RPMI8226 (cell line): ENCODE measurements around the gene NPRL2.

ENCODE experiments used
- DNase-seq: peaks from one replicate; pipeline ENCODE4 v3.0.0-alpha.2; 2015

NPRL2 gene

DNA sequence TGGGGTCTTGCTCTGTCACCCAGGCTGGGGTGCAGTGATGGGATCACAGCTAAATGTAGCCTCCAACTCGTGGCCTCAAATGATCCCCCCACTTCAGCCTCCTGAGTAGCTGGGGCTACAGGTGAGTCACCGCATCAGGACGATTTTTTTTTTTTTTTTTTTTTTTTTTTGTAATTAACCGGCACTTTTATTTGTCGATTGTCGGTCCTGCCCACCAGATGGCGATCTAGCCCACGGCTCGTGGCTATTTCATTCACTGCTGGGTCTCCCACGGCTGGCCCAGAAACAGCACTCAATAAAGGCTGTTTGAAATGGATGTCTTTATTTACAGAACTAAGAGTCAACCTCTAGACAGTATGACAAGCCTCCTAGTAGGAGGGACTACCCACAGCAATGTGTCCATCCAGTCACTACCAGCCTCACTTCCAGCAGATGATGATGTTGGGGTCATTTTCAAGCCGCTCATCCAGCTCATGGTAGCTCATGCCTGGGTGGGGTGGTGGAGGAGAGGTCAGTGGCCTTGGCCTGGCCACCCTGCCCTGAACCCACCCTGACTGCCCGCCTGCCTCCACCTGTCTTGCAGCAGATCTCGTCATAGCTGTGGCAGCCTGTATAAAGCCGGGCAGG is 3.3 kb downstream of the NPRL2 start:
- DNase-seq, result peak; percentile 79

DNA sequence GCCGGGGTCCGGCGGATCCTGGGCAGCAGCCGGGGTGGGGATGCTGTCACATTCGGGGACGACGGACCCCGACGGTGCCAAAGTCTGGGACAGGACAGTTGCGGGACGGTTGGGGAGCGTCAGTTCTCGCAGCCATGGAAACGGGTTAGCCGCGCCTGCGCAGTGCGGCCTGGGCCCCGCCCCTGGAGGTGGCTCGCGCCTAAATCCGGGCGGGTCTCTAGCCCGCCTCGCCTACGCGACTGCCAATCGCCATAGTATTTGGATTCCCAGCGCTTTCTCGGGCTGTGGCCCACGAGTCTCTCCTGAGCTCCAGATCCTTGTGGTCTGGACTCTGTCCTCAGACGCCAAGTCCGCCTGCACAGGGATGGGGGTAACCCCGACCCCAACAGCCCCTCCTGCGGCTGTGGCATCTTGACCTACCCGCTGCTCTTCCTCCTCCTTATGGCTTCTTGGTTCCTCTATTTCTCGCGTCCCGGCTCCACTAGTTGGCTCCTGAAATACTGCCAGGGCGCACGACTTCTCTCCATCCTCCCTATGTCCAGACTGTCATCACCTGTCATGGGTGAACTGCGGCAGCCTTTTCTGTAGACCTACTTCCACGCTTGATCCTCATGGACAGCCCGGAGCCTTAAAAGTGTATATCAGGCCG is 4.9 kb downstream of the NPRL2 start, which contains the start of gene ZMYND10:
Gene ZMYND10 (minus strand): TSS at position 147 of the 649 bp plus-strand sequence. CDS start 153 bp downstream, outside the sequence.
- peak; percentile 68 for DNase-seq

DNA sequence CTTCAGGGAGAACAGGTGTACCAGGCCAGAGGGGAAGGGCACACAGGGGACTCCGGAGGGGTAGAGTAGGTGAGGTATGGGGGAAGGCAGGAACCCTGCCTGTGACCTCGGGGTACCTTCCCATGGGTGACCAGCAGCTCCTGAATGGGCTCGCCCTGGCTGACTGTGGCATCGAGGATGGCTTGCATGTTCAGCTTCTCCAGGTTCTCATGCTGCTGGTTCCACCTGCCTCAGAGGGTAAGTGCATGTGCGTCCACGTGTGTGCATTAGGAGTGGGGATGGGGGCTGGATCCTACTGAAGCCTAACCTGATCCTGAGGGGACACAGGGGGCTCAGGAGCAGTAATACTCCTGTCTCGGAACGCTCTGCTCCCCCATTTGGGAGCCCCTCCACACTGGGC is 5.6 kb downstream of the NPRL2 start:
- no peak for DNase-seq

DNA sequence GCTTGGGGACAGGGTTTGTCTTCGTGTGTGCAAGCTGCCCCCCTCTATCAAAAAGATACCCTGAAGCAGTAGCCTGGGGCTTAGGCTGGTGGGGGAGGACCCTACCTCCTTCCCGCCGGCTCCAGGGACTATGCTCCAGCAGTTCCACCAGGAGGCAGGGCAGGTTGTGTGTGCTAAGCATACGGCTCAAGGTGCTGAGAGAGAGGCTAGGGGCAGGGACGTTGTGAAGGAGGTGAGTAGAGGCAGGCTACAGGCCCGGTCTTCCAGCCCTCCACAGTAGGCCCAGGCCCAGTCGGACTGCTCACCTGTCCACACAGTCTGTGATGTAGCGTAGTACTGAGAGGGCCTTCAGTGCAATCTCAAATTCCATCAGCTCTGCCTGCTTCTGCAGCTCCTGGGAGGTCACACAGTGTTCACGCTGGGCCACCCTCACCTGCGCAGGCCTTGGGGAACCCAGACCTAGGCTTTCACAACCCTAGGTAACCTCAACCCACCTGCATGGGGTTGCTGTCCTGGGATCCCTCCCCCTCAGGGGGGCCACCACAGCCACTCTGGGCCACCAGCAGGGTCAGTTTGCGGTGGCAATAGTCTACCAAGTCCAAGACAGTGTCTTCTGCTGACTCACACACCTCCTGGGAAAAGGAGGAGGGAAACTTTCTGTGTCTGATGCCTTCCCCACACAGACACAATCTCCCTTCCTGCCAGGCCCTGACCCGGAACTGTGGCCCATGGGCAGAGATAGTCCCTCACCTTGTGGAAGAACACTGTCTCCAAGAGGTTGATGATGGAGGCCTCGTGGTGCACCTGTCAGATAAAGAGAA is 7.6 kb downstream of the NPRL2 start:
- DNase-seq, result no peak

DNA sequence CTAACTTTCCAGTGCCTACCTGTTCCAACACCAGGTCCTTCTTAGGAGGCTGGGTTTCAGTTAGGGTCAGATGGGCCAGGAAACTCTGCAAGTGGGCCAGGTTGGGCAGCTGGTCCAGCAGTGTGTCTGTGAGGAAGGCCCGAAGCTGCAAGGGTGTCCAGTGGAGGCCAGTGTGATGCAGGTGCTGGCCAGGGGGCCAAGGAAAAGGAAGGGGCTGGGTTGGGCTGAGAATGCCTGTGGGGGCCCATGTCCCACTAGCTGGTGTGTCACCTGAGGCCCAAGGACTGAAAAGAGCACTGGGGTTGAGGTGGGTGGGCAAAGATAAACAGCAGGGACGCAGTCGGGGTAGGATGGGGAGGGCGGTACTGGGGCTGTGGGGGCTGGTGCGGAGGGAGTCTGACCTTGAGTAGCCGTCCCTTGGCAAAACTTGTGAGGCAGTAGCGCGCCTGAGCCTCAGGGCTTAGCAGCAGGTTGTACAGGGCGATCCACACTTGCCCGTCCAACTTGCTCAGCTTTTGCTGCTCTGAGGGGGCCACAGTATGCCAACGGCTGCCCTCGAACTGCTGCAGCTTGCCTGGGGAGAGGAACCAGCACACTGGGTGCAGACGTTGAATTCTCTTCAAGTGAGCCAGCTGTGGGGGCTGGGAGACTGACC is 8.5 kb downstream of the NPRL2 start:
- no peak for DNase-seq

DNA sequence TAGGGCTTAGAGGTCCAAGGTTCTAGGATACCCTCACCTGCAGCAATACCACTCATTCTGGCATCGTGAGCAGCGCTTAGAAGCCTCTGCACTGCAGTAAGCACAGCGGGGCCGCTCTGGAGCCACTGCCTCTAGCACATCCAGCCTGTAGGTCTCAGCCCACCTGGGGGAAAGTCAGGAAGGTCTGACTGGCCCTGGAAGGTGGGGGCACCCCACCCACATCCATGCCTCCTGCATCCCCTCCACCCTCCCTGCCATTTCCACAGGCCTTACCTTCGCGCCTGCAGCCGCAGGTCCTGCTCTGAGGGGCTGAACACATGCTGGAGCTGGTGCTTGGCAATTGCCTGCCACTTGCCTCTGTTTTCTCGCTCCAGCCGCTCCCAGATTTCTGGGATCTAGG is 9.0 kb downstream of the NPRL2 start:
- DNase-seq, result no peak

DNA sequence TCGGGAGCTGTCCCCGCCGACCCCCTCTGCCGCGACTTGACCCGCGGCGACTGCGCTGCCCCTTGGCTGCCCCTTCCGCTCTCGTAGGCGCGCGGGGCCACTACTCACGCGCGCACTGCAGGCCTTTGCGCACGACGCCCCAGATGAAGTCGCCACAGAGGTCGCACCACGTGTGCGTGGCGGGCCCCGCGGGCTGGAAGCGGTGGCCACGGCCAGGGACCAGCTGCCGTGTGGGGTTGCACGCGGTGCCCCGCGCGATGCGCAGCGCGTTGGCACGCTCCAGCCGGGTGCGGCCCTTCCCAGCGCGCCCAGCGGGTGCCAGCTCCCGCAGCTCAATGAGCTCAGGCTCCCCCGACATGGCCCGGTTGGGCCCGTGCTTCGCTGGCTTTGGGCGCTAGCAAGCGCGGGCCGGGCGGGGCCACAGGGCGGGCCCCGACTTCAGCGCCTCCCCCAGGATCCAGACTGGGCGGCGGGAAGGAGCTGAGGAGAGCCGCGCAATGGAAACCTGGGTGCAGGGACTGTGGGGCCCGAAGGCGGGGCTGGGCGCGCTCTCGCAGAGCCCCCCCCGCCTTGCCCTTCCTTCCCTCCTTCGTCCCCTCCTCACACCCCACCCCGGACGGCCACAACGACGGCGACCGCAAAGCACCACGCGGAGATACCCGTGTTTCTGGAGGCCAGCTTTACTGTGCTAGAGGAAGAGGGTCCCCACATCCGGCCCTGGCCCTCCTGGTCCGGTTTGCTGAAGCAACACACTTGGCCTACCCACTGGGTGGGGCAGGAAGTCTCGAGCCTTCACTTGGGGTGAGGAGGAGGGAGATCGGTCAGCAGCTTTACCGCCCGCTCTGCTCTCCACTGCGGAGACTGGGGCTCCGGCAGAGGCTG is 9.9 kb downstream of the NPRL2 start, which contains the start of gene RASSF1:
Gene RASSF1 (minus strand): TSS at position 389 of the 882 bp plus-strand sequence. CDS start 31 bp downstream, at position 358.
- peak; percentile 78 for DNase-seq

DNA sequence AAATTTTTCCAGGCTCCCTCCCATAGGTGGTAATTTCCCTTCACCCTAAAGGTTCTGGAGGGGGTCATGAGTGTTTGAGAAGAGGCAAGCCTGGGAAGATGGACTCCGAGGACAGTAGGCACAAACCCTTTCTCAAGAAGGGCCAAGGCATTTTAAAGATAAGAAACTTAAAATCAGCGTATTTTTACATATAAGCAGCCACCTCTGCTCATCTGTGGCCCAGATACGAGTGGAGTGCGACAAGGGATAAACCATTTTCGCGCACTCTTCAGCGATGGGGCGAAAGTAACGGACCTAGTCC is 10.5 kb downstream of the NPRL2 start:
- DNase-seq, result no peak

DNA sequence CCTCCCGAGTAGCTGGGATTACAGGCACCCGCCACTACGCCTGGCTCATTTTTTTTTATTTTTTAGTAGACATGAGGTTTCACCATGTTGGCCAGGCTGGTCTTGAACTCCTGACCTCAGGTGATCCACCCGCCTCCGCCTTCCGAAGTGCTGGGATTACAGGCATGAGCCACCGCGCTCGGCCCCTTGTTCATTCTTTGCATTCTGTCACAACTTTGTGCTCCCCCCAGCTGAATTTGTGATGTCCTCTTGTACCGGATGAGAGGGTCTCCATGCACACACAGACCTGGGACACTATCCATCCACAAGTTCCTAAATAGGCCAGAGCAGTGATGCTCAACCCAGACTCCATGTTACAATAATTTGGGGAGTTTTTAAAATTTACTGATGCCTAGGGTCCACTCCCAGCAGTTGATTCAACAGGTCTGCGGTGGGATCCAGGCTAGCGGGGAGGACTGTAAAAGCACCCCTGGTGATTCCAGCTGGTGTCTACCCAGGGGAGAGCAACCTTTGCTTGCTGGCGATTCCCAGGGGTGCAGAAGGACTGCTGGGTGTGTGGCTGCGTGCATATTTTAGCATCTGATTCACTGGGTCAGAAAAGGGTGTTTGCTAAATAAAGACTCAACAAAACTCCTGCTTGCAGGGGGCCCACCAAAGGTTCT is 11.0 kb downstream of the NPRL2 start:
- DNase-seq, result peak; percentile 32

DNA sequence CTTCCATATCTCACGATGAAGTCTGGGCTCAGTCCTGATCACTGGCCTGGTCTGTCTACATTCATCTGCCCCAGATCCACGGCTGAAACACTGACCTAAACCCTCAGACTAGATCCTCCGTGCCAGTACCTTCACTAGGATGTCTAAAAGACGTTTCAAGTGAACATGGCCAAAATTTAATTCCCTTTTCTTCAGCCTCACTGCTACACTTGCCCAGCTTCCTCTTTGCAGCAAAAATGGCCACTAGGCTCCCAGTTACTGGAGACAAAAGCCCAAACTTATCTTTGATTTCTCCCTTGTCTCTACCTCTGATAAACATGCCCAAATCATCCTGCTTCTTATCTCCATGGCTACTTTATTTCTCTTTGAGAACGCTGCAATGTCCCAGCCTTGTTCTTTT is 11.6 kb downstream of the NPRL2 start:
- peak; percentile 40 for DNase-seq

DNA sequence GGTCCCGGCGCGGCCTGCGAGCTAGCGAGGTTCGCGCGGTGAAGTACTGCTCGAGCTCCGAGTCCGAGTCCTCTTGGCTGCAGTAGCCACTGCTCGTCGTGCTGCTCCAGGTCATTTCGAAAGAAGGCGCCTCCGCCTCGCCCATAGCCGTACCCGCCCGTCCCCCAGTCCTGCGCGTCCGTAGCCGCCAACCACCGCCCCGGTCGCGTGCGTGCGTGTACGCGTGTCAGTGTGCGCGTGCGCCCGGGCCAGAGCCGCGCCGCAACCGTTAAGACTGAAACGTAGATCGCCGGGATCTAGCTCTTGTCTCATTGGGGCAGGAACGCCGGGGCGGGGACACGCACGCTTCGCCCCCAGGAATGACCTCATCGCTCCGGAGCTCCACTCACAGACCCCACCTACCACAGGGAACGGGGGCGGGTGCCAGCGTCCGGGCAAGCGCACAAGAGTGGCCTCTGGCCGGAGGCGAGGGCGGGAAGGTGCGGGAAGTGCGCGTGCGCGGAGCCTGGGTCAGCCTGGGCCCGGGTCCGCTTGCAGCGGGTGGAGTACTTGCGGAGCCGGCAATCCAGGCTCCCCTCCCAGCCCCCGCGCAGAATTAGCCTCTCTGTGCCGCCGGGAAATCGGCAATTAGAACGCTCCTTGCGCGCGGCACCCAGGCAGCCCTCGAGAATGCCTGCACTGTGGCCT is 13.3 kb downstream of the NPRL2 start:
- DNase-seq, result peak; percentile 98

DNA sequence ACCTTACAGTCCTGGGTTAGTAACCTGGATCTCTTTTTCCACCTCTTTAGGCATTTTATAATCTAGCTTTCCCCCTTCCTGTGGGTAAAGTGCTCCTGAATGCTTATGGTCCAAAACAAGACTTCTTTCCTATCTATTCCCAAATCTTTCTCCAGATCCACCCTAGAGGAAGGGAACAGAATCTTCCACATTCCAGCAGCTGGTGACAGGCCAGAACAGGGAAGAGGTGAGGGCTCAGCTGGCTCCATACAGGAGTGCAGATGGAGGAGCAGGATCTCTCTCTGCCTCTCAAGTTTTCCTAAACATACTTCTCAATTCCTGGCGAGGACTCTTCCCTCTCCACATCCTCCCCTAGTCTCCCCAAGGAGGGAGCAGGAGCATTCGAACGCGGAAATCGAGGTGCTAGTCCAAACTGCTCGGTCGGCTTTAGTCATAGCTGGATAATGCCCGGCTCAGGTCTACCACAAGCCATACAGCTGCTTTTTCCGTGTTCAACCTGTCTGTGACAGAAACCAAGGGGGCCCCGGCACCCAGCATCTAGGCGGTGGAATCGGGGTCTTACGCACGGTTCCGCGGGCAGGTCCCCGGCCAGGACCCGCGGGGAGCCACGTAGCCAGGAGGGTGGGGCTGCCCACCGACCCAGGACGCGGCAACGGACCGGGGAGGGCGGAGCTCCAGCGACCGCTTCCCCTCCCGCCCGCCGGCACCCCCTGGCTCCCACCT is 14.0 kb downstream of the NPRL2 start:
- DNase-seq, result no peak

DNA sequence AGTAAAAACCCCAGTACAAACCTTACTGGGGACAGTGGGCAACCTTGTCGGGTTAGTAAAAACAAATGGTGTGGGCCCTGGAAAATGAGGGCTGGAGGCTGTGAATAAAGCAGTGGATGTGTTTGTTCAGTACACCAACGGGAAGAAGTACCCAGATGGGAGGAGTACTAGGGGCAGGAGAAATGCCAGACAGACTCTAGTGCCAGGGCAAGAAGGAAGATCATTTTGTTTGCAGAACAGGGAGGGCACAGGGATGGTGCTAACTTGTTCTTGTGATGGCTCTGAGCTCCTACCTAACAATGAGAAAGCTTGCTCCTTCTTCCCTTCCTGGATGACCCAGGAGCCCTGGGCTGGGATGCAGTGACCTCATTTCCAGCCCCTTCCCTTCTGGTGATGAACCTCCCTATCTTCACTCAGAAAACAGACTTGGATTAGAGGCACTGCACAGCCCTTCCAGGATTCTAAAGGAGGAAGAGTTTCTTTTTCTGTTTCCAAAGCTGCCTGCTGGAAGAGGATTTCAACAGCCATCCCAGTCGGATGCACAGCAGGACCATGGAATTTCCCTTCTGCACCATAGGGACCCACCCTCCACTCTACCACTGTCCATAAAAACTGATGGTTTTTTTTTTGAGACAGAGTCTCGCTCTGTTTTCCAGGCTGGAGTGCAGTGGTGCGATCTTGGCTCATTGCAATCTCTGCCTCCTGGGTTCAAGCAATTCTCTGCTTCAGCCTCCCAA is 16.1 kb downstream of the NPRL2 start:
- DNase-seq, result no peak

DNA sequence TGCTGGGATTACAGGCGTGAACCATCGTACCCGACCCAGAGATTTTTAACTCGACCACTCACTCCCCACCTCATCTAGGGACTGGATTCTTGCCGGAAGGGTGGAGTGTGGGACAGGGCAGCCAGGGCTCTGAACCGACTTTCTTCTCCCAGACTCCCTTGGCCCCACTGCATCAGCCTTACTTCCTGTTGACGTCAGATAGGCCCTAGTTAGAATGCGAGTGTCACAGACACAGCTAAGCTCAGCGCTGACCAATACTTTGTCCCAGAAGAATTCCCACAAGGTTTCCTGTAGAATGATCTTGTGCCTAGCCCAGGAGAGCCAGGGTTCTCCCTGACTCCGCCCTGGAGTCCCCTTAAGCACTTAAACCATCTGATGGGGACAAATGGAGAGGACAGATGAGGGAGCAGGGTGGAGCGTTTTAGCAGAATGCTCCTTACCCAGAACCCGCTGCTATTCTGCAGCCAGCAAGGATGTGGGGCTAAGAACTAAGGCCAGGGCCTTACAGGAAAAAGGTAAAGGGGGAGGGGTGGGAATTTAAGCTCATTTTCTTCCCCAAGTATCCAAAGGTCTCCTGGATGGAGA is 16.7 kb downstream of the NPRL2 start:
- DNase-seq, result no peak

DNA sequence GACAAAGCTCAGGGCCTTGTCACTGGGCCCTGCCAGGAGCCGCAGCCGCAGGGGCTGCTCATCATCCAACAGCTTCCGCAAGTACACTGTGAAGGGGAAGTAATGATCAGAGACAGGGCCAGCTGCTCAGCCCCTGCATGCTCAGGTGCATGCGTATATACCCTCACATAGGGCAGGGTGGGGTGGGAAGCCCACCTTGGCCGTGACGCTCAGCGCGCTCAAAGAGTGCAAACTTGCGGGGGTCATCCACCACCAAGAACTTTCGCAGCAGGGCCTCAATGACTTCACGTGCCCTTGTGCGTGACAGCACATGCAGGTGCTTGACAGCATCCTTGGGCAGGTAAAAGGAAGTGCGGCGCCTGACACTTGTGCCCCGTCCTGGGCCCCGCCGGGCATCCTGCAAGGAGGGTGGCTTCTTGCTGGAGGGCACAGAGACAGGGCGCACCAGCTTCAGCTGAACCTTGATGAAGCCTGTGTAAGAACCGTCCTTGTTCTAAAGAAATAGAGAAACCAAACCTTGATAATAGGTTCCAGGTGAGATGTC is 19.1 kb downstream of the NPRL2 start:
- no peak for DNase-seq

DNA sequence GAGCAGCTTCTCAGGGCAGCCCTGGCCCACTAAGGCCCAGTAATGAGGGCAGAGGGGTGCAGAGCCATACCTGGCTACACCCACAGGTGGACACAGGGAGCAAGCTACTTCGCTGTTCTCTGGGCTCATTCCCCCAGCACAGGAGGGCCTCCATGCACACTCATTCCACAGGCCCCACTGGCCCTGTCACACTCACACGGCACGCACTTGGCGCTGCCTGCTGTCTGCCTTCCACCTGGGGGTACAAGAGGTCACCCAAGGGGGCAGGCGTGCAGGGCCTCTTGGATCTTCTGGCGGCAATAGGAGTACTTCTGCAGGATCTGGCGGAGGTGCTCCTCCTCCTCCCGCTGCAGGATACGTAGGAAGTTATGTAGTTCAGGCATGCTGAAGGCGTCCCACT is 20.2 kb downstream of the NPRL2 start:
- DNase-seq, result no peak

DNA sequence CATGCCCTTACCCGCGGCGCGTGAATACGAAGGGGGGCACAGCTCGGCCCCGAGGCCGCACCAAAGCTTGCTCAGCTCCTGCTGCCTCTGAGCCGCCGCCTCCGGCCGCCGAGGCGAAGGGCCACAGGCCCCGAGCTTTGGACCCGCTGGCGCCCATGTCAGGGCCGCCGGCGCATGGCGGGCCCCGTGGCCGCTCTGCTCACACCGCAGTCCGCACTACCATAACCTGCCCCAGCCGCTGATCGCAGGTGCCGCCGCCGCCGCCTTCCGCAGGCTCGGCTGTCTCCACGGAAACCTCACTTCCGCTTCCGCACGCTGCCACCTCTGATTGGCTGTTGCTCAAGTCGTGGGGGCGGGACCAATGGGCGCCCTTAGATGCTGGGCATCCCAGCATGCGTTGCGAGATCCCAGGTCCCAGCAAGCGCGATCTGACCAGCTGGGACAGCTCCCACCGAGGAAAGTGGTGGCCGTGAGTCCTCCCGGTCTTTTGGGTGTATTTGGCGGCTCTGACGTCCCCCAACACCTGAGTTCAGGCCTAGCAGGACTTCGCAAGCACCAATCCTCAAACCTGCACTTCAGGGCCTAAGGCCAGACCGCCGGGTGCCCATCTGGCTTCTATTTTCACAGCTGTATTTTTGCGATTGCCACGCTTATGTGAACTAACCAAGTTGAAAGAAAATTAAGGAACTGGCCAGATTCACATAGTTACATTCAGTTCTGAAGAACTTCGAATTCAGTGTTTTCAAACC is 22.5 kb downstream of the NPRL2 start, which contains the start of gene TUSC2:
Gene TUSC2 (minus strand): TSS at position 281 of the 749 bp plus-strand sequence. CDS start 124 bp downstream, at position 157.
- DNase-seq, result peak; percentile 98

DNA sequence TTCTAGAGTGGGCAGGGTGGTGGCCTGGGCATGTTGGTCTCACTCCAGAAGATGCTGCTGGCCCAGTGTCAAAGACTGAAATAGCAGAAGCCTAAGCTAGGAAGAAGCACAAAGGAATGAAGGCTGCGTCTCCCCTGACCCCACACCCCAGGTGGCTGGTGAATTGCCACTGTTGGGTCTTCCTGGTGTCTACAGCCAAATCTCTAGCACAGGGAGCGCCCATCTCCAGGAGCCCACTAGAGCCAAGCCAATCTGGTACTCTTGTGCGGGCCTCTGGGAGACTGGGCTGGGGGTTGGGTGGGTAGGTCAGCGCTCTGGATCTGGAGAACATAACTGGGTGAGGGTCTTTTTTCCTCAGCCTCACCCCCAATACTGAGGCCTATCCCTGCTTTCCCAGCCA is 23.4 kb downstream of the NPRL2 start:
- no peak for DNase-seq
